ENCODE results near the gene SELENOS. TPM values are rescaled to one million over a fixed set of nuclear protein-coding genes. Genes with fewer than 3 reads are reported as not detected.

SELENOS gene
- total RNA-seq, 4 donors from 2014 or later: 44.5 to 95.4 (median 61.6) TPM

GRCh38 chr15:101251830-101252820, 25.2 kb downstream of the SELENOS start, which contains the start of gene CHSY1:
Gene CHSY1, minus strand, starts transcription at chr15:101252048. Its CDS starts 592 bp downstream, at chr15:101251456.
- no peak for TF ChIP-seq CTCF (IDR thresholded peaks at IDR 0.05; ENCODE audit: low read depth)

DNA sequence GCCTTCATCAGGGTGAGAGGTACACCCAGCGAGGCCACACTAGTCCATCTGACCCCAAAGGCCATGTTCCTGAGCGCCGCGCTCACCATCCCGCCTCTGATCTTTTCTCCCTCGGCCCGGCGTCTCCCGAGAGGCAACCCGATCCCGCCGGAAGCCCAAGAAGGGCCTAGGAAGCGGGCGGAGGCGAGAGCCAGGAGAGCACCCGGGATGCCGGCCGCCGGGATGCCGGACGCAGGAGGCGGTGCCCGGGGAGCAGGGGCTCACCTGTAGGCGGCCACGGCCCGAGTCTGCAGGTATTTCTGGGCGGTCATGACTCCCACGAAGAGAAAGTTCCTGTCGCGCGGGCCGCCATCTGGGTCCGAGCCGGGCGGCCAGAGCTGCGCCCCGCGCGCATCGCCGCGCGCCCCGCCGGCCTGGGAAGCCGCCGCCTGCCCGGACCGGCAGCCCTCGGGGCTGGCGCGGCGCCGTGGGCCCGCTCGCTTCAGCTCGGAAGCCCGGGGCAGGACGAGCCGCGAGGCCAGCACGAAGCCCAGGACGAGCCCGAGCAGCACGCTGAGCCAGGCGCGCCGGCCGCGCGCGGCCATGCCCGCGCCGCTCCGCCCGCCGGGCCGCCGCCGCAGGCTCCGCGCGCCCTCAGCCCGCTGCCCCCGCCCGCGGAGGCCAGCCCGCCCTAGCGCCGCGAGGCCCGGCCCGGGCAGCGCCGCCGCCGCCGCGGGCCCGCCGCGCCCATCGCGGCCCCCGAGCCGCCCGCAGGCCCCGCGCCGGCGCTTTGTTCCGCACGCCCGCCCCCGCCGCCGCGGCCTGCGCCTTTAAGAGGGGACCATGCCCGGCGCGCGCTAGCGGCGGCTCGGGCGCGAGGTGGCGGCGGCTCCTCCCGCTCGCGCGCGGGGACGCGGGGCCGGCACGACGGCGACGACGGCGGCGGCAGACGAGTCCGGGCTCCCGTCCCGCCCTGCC, 26.1 kb downstream of the SELENOS start:
- no peak for TF ChIP-seq CTCF (IDR thresholded peaks at IDR 0.05; ENCODE audit: low read depth)

DNA sequence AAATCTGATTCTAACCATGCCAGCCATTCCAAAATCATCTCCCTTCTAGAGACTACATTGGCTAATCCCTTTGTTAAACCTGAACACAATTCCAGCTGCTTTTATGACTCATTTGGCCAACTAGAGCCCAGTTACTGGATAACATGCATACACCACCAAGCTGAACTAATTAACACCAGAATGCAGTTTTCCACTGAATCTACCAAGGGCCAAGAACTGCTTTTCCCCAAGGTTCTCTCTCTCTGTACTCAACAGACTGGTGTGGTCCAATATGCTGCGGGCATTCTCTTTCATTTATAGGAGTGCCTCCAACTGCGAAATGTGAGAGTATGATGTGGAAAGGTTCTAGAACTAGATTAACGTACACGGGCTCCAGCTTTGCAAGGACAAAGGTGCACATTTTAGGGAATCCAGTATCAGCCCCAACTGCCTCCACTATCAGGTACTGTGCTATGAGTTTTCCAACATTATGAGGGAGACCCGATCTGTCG, 26.9 kb downstream of the SELENOS start:
- no peak for TF ChIP-seq CTCF (IDR thresholded peaks at IDR 0.05; ENCODE audit: low read depth)

GRCh38 chr15:101248274-101248673, 29.0 kb downstream of the SELENOS start:
- TF ChIP-seq CTCF (IDR thresholded peaks at IDR 0.05; ENCODE audit: low read depth): no peak

DNA sequence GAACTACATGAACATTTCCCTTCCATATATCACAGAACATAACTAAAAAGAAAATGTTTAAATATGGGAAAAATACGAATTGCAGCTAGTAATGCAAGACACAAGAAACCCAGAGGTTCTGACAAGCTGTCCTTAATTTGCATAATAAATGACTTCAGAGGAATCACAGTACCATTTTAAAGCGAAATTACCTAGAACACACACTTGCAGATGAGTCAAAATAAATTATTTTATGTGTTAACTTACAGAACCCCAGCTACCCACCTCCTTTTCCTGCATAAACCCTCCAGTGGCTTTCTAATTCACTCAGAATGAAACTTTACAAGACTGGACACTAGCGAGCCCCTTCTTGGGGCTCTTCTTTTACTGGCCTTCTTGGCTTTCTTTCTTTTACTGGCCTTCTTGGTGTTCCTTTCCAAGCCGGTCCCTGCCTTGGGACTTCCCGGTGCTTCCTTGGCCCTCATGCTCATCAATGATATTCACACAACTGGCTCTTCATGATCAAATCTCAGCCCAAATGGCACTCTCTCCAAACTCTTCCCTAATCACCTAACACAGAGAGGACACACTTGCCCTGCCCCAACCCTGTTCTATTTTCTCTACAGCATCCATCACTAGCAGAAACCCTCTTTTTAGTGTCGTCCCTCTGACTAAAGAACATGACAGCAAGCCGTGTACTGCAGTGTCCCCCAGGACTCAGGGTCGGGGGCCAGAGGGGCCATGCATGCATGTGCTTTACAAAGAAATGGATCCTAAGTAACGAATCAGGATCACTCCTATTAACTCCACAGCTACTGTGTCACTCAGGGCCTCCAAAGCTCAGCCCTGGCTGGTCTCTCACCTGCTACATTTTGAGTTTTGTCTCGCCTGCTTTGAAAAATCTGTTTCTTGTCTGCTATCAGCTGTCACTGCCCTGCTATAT, 30.2 kb downstream of the SELENOS start:
- TF ChIP-seq CTCF (IDR thresholded peaks at IDR 0.05; ENCODE audit: low read depth): no peak

- TF ChIP-seq CTCF (IDR thresholded peaks at IDR 0.05; ENCODE audit: low read depth): no peak
These were observed 30.9 kb downstream of the SELENOS start for GRCh38 chr15:101246391-101246790.

Data from subcutaneous adipose tissue (tissue), 4 donors.